Left ventricle myocardium inferior (tissue), 1 donor: ENCODE results near the gene COBLL1. TPM values are rescaled to one million over a fixed set of nuclear protein-coding genes. Genes with fewer than 3 reads are reported as not detected.

Experiments
- DNase-seq: peaks from one replicate; pipeline ENCODE4 v3.0.0-alpha.2; 2020
- H3K27ac ChIP-seq: fragments of 200-600 bp; replicated peaks from 2 replicates; pipeline ENCODE4 v1.8.0; 2021
- H3K27me3 ChIP-seq: fragments of 200-600 bp; 2 replicates; pipeline ENCODE4 v1.8.0; 2021; ENCODE audit warnings: low read depth
- H3K36me3 ChIP-seq: fragments of 200-600 bp; 2 replicates; pipeline ENCODE4 v1.8.0; 2021
- H3K4me1 ChIP-seq: fragments of 200-600 bp; 2 replicates; pipeline ENCODE4 v1.8.0; 2021
- H3K4me3 ChIP-seq: fragments of 200-600 bp; 2 replicates; pipeline ENCODE4 v1.8.0; 2021; ENCODE audit warnings: mild to moderate bottlenecking, moderate library complexity
- H3K9me3 ChIP-seq: fragments of 200-600 bp; replicated peaks from 2 replicates; pipeline ENCODE4 v1.8.0; 2021
- intact Hi-C: fragments of 100-400 bp; cut with micrococcal nuclease; formaldehyde crosslinking; loops from one replicate; pipeline ENCODE4 v1.11.0; 2022
- total RNA-seq: library from RNA; stranded (reverse); fragmentation: NEBNext Ultra II Directional; extraction: Animal tissue kit (Norgen Biotek cat#: 25700); gene quantifications from one replicate; pipeline ENCODE4 v1.2.1, GENCODE V29; 2021
- TF ChIP-seq, protein P1 (sequence below): fragments of 200-600 bp; IDR thresholded peaks from 2 replicates; pipeline ENCODE4 v1.8.0; 2021; ENCODE audit warnings: antibody characterized with exemption, mild to moderate bottlenecking, borderline replicate concordance
- donor health status: DM: no; HTN: yes; CAD: no; lungs with severe emphysema.

Gene COBLL1
- total RNA-seq, 1 donor from 2014 or later: 15.3 TPM

DNA sequence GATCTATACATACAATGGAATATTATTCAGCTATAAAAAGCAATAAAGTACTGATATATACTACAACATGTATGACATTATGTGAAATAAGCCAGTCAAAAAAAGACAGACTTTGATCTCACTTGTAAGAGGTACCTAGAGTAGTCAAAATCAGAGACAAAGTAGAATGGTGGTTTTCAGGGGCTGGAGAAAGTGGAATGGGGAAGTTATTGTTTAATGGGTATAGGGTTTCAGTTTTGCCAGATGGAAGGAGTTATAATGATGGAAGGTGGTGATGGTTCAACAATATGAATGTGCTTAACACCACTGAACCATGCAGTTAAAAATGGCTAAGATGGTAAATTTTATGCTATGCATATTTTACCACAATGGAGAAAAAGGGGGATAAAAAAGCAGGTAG lies 6.3 kb downstream of the COBLL1 start:
- intact Hi-C loops: loop anchor here (10.0 kb wide), 1 partner anchor 91 kb away; no protein-coding TSS in a partner anchor
- H3K4me1 ChIP-seq: peaks cover 78% of the 10 kb centered on the region
- DNase-seq: no peak
- H3K27ac ChIP-seq: peak overlapping the region; percentile 73
- H3K9me3 ChIP-seq: no peaks in the 10 kb centered on the region
- no peaks in the 10 kb centered on the region for H3K27me3 ChIP-seq
- TF ChIP-seq, protein P1, sequence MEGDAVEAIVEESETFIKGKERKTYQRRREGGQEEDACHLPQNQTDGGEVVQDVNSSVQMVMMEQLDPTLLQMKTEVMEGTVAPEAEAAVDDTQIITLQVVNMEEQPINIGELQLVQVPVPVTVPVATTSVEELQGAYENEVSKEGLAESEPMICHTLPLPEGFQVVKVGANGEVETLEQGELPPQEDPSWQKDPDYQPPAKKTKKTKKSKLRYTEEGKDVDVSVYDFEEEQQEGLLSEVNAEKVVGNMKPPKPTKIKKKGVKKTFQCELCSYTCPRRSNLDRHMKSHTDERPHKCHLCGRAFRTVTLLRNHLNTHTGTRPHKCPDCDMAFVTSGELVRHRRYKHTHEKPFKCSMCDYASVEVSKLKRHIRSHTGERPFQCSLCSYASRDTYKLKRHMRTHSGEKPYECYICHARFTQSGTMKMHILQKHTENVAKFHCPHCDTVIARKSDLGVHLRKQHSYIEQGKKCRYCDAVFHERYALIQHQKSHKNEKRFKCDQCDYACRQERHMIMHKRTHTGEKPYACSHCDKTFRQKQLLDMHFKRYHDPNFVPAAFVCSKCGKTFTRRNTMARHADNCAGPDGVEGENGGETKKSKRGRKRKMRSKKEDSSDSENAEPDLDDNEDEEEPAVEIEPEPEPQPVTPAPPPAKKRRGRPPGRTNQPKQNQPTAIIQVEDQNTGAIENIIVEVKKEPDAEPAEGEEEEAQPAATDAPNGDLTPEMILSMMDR: no peak
- no peak overlapping the region for H3K4me3 ChIP-seq
- H3K36me3 ChIP-seq: no peaks in the 10 kb centered on the region

DNA sequence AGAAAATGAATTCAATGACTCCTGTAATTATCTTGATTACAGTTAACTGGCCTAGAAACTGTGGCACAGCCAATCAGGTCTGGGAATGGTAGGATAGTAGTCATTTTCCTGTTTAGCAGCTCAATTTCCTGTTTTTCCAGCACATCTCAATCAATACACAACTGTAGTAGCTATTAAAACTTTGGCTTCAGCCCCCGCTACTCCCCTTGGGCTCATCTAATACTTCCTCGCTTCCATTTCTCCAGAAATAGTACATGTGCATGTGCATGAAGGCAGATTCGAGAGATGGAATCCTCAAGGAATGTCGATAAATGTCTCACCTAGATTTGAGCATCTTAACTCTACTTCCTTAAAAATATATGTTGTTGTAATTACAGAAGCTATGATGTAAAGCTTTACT lies 9.7 kb downstream of the COBLL1 start:
- Histone ChIP-seq H3K4me3 (peak overlapping the region; percentile 14), H3K36me3 (no peaks in the 10 kb centered on the region), H3K27ac (peak overlapping the region; percentile 73), H3K9me3 (no peaks in the 10 kb centered on the region), H3K4me1 (peaks cover 74% of the 10 kb centered on the region), H3K27me3 (no peaks in the 10 kb centered on the region)
- TF ChIP-seq, protein P1: no peak
- no peak for DNase-seq
- intact Hi-C loops: loop anchor here (10.0 kb wide), 1 partner anchor 87 kb away; no protein-coding TSS in a partner anchor

DNA sequence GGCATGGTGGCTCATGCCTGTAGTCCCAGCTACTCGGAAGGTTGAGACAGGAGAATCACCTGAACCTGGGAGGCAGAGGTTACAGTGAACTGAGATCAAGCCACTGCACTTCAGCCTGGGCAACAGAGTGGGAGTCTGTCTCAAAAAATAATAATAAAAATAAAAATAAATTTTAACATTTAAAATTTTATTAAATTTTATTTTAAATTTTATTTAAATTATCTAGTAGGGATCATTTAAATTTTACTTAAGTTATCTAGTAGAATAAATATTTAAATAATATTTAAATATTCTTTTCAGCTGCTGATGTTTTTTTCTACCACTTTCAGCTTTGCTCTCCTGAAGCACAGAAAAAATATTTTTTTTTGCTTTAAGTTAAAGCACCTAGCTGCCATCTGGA lies 10.4 kb downstream of the COBLL1 start:
- TF ChIP-seq, protein P1: no peak
- Histone ChIP-seq H3K36me3 (no peaks in the 10 kb centered on the region), H3K27me3 (no peaks in the 10 kb centered on the region), H3K4me3 (no peak overlapping the region), H3K27ac (peak overlapping the region; percentile 73), H3K9me3 (no peaks in the 10 kb centered on the region), H3K4me1 (peaks cover 74% of the 10 kb centered on the region)
- intact Hi-C loops: loop anchor here (10.0 kb wide), 1 partner anchor 86 kb away; no protein-coding TSS in a partner anchor
- DNase-seq: no peak

DNA sequence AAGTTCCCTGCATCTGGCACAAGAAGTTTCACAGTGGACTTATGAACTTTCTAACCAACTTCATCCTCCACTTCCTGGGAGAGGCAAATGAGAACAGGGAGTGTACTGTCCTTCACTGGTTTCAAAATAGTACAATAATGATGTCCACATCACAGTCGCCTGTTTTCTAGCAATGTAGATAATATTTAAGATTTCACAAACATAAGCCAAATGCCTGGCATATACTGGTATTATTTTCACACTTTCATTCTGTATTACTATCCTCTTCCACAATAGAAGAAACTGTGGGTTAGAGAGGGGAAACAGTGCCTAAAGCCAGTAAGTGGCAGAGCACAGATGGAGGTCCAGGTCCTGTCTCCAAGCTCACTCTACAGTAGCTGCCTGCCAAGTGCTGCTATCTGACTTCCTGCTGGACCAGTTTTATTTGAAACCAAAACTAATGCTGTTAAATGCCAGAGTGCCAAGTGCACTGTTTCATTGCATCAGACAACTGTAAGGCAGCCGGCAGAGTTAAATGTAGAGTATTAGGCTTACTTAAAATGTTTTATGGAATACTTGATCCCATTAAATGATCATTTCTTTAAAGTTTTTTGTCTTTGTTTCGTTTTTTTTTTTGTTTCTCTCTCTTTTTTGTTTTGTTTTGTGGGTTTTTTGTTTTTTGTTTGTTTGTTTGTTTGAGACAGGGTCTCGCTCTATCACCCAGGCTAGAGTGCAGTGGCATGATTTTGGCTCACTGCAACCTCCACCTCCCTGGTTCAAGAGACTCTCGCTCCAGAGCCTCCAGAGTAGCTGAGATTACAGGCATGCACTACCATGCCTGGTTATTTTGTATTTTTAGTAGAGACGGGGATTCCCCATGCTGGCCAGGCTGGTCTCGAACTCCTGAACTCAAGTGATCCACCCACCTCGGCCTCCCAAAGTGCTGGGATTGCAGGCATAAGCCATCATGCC lies 15.1 kb downstream of the COBLL1 start:
- Histone ChIP-seq H3K4me3 (peak overlapping the region; percentile 10), H3K27me3 (no peaks in the 10 kb centered on the region), H3K9me3 (no peaks in the 10 kb centered on the region), H3K36me3 (no peaks in the 10 kb centered on the region), H3K27ac (peak overlapping the region; percentile 69), H3K4me1 (peaks cover 67% of the 10 kb centered on the region)
- intact Hi-C loops: no loop called here
- peak; percentile 29 for DNase-seq
- TF ChIP-seq, protein P1: no peak

DNA sequence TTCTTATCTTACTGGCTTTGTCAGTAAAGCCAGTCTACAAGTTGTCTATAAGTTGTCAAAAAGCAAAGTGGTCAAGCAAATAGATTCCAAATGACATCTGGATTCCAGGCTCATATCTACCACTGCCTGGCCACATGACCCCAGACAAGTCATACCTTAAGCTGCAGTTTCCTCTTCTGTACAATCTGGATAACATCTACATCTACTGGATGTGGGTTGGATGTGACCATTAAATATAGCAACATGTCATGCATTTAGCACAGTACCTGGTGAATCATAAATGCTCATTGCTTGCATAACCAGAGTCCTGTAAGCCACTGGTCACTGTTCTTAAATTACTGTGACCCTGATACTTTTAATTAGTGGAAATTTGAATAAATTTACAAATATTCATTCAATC lies 16.8 kb downstream of the COBLL1 start:
- no peak overlapping the region for H3K27ac ChIP-seq
- TF ChIP-seq, protein P1: no peak
- H3K27me3 ChIP-seq: no peaks in the 10 kb centered on the region
- H3K4me1 ChIP-seq: peaks cover 57% of the 10 kb centered on the region
- H3K4me3 ChIP-seq: no peak overlapping the region
- intact Hi-C loops: no loop called here
- H3K36me3 ChIP-seq: no peaks in the 10 kb centered on the region
- DNase-seq: no peak
- H3K9me3 ChIP-seq: no peaks in the 10 kb centered on the region
